HepG2 (cell line): Measurements from ENCODE around the gene SNRPD2. TPM values are rescaled to one million over a fixed set of nuclear protein-coding genes. Genes with fewer than 3 reads are reported as not detected.

ENCODE experiments used
- ATAC-seq: fragments of 200-7000 bp; cut with Tn5 transposase; 3 replicates; pipeline ENCODE4 v1.9.1; 2020; ENCODE audit warnings: mild to moderate bottlenecking, moderate library complexity
- BruUV-seq: library from RNA; stranded (reverse); fragments of 400-500 nt; replicated peaks from 2 replicates; lab custom pipeline; 2021; lab: Mats Ljungman, UMichigan
- CTCF ChIA-PET: fragments of 300-600 bp; formaldehyde crosslinking; extraction: SDS; loops from one replicate; lab custom pipeline; 2021; ENCODE audit warnings: low total read pairs, inconsistent platforms, low intra/inter-chr PET ratio; lab: Yijun Ruan, JAX
- POLR2A ChIA-PET: fragments of 350-600 bp; sonication (Branson Sonifier 250); formaldehyde crosslinking; loops from one replicate; lab custom pipeline; 2020; ENCODE audit warnings: antibody characterized with exemption, inconsistent platforms; lab: Yijun Ruan, JAX
- DNase-seq: peaks from one replicate; pipeline ENCODE4 v3.0.0-alpha.2; 2015; ENCODE audit warnings: low spot score
- FAIRE-seq: peaks from 3 replicates; lab custom pipeline; 2011; peaks lifted over from hg19 to GRCh38; lab: Jason Lieb, UNC
- H2AFZ ChIP-seq: one replicate; pipeline ENCODE4 v1.6.1; 2011; ENCODE audit warnings: low read length, inconsistent platforms
- H3K27ac ChIP-seq: fragments of 300-600 bp; 3 replicates; pipeline ENCODE4 v1.8.0; 2011; ENCODE audit warnings: mixed run types, mild to moderate bottlenecking, mixed read lengths, low read length, inconsistent platforms; ENCODE audit not compliant: insufficient read depth; ENCODE audit errors: extremely low read length
- H3K27me3 ChIP-seq, 2 experiments: fragments of 200-600 bp in 1 of 2; 2 replicates in 1 of 2; 3 replicates in 1 of 2; pipeline versions ENCODE4 v1.6.0 to v1.8.0; 2011; ENCODE audit warnings: low read length in 2 of 2, mild to moderate bottlenecking in 2 of 2, moderate library complexity in 2 of 2, inconsistent platforms in 1 of 2; ENCODE audit not compliant: insufficient read depth in 2 of 2, control insufficient read depth in 1 of 2
- H3K36me3 ChIP-seq, 2 experiments: fragments of 200-600 bp in 1 of 2; replicated peaks in 1 of 2; 2 replicates in 1 of 2; 3 replicates in 1 of 2; pipeline versions ENCODE4 v1.5.1 to v1.8.0; 2011; ENCODE audit warnings: low read length in 2 of 2, inconsistent platforms in 1 of 2; ENCODE audit not compliant: insufficient read depth in 2 of 2, control insufficient read depth in 1 of 2
- H3K4me1 ChIP-seq: 2 replicates; pipeline ENCODE4 v1.5.1; 2012; ENCODE audit warnings: low read length, inconsistent platforms; ENCODE audit not compliant: insufficient read depth
- H3K4me2 ChIP-seq: 2 replicates; pipeline ENCODE4 v1.6.0; 2011; ENCODE audit warnings: low read depth, low read length, inconsistent platforms
- H3K4me3 ChIP-seq, 3 experiments: fragments of 200-600 bp in 1 of 3; sonication (generic), shearing (Covaris generic) in 1 of 3; replicated peaks in 1 of 3; 2 replicates each; pipeline ENCODE4 v1.5.1; 2011 to 2016; ENCODE audit warnings: low read length in 3 of 3, inconsistent platforms in 2 of 3, low read depth in 2 of 3, mild to moderate bottlenecking in 2 of 3, control low read depth in 1 of 3, mixed read lengths in 1 of 3; ENCODE audit not compliant: insufficient read depth in 1 of 3
- H3K79me2 ChIP-seq: one replicate; pipeline ENCODE4 v1.6.1; 2011; ENCODE audit warnings: low read length, inconsistent platforms; ENCODE audit not compliant: insufficient read depth
- H3K9ac ChIP-seq: 2 replicates; pipeline ENCODE4 v1.6.0; 2011; ENCODE audit warnings: mild to moderate bottlenecking, low read depth, low read length, inconsistent platforms; ENCODE audit not compliant: insufficient read depth
- H3K9me3 ChIP-seq: 2 replicates; pipeline ENCODE4 v1.5.1; 2012; ENCODE audit warnings: mild to moderate bottlenecking, low read length
- H4K20me1 ChIP-seq: 2 replicates; pipeline ENCODE4 v1.6.0; 2011; ENCODE audit warnings: inconsistent platforms, mild to moderate bottlenecking, low read length, moderate library complexity; ENCODE audit not compliant: insufficient read depth
- HDAC2 ChIP-seq: sonication (generic); formaldehyde crosslinking; IDR thresholded peaks from 2 replicates; pipeline ENCODE4 v1.4.0; 2020; ENCODE audit warnings: missing genetic modification reagents
- MBD4 ChIP-seq: IDR thresholded peaks from 2 replicates; pipeline ENCODE4 v1.6.1; 2012; ENCODE audit warnings: low read length, inconsistent platforms, borderline replicate concordance
- SOX5 ChIP-seq: IDR thresholded peaks from 2 replicates; pipeline ENCODE4 v1.6.1; 2016; ENCODE audit warnings: borderline replicate concordance
- TEAD2 ChIP-seq: sonication (generic); formaldehyde crosslinking; IDR thresholded peaks from 2 replicates; pipeline ENCODE4 v1.9.0; 2021; ENCODE audit warnings: missing genetic modification reagents
- WIZ ChIP-seq: sonication (generic); formaldehyde crosslinking; IDR thresholded peaks from 2 replicates; pipeline ENCODE4 v1.5.1; 2020; ENCODE audit warnings: mild to moderate bottlenecking, missing genetic modification reagents
- ZNF225 ChIP-seq: sonication (generic); formaldehyde crosslinking; IDR thresholded peaks from 2 replicates; pipeline ENCODE4 v1.4.0; 2020; ENCODE audit warnings: mild to moderate bottlenecking, missing genetic modification reagents
- ZNF460 ChIP-seq: sonication (generic); formaldehyde crosslinking; IDR thresholded peaks from 2 replicates; pipeline ENCODE4 v1.5.1; 2020; ENCODE audit warnings: missing genetic modification reagents, mild to moderate bottlenecking, borderline replicate concordance
- WGBS: methylation state at CpG from one replicate; pipeline ENCODE4 v1.1.6; 2017; ENCODE audit warnings: low lambda C conversion rate; 5-methylcytosine and 5-hydroxymethylcytosine counted together
- in situ Hi-C: cut with HindIII; loops from 2 replicates; pipeline ENCODE4 v1.10.0; 2017; ENCODE audit warnings: low pct_unique_long_range_greater_than_20kb; ENCODE audit not compliant: extremely low pct_ligation_motif_present
- intact Hi-C: fragments of 100-400 bp; cut with micrococcal nuclease; formaldehyde crosslinking; loops from one replicate; pipeline ENCODE4 v1.10.0; 2022; ENCODE audit not compliant: unreplicated experiment
- polyA plus RNA-seq, 8 experiments: library from polyadenylated mRNA; depleted of rRNA in 3 of 8; stranded (reverse) in 7 of 8; unstranded in 1 of 8; fragments of >200 nt; fragmentation: Illumina TruSeq in 4 of 8; extraction: Trizol in 4 of 8; gene quantifications; 2 replicates each; pipeline versions ENCODE4 v1.2.1 to v1.2.3, GENCODE V29; 2011 to 2016; ENCODE audit warnings: low read depth in 4 of 8, missing spikeins in 1 of 8, mixed read lengths in 1 of 8; ENCODE audit not compliant: insufficient read depth in 1 of 8
- total RNA-seq, 5 experiments: library from RNA; depleted of rRNA; stranded (reverse); fragments of >200 nt; fragmentation: Illumina TruSeq; extraction: Trizol; gene quantifications; 2 replicates each; pipeline ENCODE4 v1.2.3, GENCODE V29; 2016; ENCODE audit warnings: low read depth in 1 of 5
- TF ChIP-seq, protein P1 (sequence below): sonication (generic); formaldehyde crosslinking; IDR thresholded peaks from 2 replicates; pipeline ENCODE4 v1.4.0; 2020; ENCODE audit warnings: missing genetic modification reagents, borderline replicate concordance
- TF ChIP-seq, protein P2 (sequence below): sonication (generic); formaldehyde crosslinking; IDR thresholded peaks from 2 replicates; pipeline ENCODE4 v1.5.1; 2020; ENCODE audit warnings: mild to moderate bottlenecking, missing genetic modification reagents, moderate library complexity
- TF ChIP-seq, protein P3 (sequence below): IDR thresholded peaks from 2 replicates; pipeline ENCODE4 v1.6.1; 2016

The SNRPD2 gene
- total and polyA plus RNA-seq, 2 of the 13 experiments (the other 11 are each of a cell fraction or from before 2014, with no cell fraction given), result 299 to 485 TPM

DNA sequence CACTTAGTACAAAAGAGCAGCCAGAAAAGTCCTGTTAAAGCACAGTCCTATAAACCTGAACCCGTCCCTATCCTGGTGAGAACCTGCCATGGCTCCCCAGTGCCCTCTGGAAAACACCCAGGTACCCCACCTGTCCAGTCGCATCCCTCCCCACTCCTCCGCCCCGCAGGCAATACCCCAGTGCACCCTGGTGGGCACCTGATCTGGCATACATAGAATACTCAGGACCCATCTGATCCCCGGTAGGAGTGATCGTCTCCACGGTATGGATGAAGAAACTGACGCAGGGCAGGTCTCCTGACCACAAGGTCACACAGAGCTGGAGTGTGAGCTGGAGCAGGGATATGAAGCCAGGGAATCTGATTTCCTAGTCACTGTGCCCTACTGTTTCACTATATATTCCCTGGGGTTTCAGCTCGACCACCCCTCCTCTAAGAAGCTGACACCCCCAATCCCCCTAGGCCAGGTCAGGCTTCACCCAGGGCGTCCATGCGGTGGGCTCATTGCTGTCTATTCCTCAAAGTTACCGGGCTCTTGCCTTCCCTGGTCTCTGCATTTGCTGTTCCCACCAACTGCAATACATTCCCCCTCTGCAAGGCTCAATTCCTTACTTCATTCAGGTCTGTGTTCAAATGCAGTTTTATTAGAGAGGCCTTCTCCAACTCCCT, 26.4 kb upstream of the SNRPD2 start (continued):
- TF ChIP-seq, protein P1, sequence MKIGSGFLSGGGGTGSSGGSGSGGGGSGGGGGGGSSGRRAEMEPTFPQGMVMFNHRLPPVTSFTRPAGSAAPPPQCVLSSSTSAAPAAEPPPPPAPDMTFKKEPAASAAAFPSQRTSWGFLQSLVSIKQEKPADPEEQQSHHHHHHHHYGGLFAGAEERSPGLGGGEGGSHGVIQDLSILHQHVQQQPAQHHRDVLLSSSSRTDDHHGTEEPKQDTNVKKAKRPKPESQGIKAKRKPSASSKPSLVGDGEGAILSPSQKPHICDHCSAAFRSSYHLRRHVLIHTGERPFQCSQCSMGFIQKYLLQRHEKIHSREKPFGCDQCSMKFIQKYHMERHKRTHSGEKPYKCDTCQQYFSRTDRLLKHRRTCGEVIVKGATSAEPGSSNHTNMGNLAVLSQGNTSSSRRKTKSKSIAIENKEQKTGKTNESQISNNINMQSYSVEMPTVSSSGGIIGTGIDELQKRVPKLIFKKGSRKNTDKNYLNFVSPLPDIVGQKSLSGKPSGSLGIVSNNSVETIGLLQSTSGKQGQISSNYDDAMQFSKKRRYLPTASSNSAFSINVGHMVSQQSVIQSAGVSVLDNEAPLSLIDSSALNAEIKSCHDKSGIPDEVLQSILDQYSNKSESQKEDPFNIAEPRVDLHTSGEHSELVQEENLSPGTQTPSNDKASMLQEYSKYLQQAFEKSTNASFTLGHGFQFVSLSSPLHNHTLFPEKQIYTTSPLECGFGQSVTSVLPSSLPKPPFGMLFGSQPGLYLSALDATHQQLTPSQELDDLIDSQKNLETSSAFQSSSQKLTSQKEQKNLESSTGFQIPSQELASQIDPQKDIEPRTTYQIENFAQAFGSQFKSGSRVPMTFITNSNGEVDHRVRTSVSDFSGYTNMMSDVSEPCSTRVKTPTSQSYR (CRISPR knock-in tag), result no peak

DNA sequence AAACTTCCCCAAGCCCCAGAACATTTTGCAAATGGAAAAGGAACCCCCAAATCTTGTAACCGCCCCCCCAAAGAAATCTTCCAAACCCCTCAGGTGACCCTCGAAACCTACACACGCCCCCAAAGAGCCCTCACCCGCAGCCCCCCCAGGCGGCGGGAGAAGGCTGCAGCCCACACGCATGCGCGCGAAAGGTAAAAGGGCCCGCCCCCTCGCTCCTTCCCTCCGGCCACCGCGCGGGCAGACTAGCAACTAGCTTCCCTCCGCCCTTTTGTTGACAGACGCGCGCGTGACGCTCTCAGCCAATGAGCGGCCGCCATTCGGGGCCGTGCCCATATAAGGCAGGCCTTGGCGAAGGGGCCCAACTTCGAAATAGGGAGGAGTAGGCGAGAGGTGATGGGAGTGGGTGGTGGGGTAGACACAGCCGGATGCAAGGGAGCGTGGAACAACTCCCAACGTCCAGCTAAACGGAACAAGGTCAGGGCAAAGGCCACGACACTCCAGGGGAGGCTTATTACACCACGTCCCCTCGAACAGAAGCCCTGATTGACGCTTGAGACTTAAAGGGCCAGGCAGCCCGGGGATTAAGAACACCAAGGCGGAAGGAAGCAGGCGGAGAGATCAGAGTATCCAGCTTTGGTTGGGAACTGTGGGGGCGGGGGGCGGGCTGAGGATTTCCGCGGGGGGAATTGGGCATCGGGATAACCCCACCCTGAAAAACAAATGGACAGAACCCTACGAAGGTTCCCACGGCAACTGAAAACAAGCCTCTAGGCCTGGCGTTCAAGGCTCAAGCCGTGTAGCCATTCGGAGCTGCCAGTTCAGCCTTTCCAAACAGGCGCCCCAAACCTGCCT, 25.6 kb upstream of the SNRPD2 start:
- intact Hi-C loops, result loop anchor here (1.0 kb wide), 1 partner anchor 24 kb away; no protein-coding TSS in a partner anchor
- FAIRE-seq, result peak; percentile 97
- TF ChIP-seq HDAC2 (CRISPR knock-in tag), result peak; percentile 75
- TF ChIP-seq SOX5 (CRISPR knock-in tag), result peak; percentile 77
- TF ChIP-seq, protein P2, sequence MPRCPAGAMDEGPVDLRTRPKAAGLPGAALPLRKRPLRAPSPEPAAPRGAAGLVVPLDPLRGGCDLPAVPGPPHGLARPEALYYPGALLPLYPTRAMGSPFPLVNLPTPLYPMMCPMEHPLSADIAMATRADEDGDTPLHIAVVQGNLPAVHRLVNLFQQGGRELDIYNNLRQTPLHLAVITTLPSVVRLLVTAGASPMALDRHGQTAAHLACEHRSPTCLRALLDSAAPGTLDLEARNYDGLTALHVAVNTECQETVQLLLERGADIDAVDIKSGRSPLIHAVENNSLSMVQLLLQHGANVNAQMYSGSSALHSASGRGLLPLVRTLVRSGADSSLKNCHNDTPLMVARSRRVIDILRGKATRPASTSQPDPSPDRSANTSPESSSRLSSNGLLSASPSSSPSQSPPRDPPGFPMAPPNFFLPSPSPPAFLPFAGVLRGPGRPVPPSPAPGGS (CRISPR knock-in tag), result peak; percentile 57; the same call in 1 of the 2 replicates
- TF ChIP-seq WIZ (CRISPR knock-in tag), result no peak; the same call in 1 of the 2 replicates
- TF ChIP-seq, protein P3, sequence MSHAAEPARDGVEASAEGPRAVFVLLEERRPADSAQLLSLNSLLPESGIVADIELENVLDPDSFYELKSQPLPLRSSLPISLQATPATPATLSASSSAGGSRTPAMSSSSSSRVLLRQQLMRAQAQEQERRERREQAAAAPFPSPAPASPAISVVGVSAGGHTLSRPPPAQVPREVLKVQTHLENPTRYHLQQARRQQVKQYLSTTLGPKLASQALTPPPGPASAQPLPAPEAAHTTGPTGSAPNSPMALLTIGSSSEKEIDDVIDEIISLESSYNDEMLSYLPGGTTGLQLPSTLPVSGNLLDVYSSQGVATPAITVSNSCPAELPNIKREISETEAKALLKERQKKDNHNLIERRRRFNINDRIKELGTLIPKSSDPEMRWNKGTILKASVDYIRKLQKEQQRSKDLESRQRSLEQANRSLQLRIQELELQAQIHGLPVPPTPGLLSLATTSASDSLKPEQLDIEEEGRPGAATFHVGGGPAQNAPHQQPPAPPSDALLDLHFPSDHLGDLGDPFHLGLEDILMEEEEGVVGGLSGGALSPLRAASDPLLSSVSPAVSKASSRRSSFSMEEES (CRISPR knock-in tag), result peak; percentile 83
- no peak for TF ChIP-seq ZNF460
- no peak for TF ChIP-seq ZNF225 (CRISPR knock-in tag)
- no peak for TF ChIP-seq MBD4
- no peak for TF ChIP-seq TEAD2 (CRISPR knock-in tag)

More for the DNA sequence above, 25.6 kb upstream of the SNRPD2 start:
- peaks cover 65% of the 10 kb centered on the region for H3K4me1 ChIP-seq
- no peaks in the 10 kb centered on the region for H4K20me1 ChIP-seq
- DNase-seq, result peak; percentile 99
- peaks cover 3 to 12% of the 10 kb centered on the region in 2 experiments; a peak in 1 of 5 replicates for H3K36me3 ChIP-seq
- no peak overlapping the region for H2AFZ ChIP-seq
- H3K4me2 ChIP-seq, result peak overlapping the region; percentile 92
- H3K9ac ChIP-seq, result peak overlapping the region; percentile 98
- H3K9me3 ChIP-seq, result no peaks in the 10 kb centered on the region
- ChIA-PET CTCF (no interaction called here), POLR2A (interaction anchor here (0.6 to 4.7 kb wide), 18 partner anchors 10 to 1071 kb away, joined by 3 to 94 read pairs (median 5); partner anchors contain the start of genes DMWD, EML2, FBXO46 and FOXA3)
- in situ Hi-C loops, result no loop called here
- no TSS peak for BruUV-seq
- 1% methylated on average over 25 of the region's 51 CpGs for WGBS
- H3K79me2 ChIP-seq, result peaks cover 41% of the 10 kb centered on the region
- ATAC-seq, result peak; percentile 94
- H3K27ac ChIP-seq, result peak overlapping the region; percentile 91
- no peaks in the 10 kb centered on the region; a peak in 1 of 5 replicates for H3K27me3 ChIP-seq
- H3K4me3 ChIP-seq, result peak overlapping the region; percentile 71 to 79 (median 73)
